K562 (cell line): ENCODE data around the gene ANAPC16. TPM values are rescaled to one million over a fixed set of nuclear protein-coding genes. Genes with fewer than 3 reads are reported as not detected.

ENCODE experiments used
- ATF4 ChIP-seq: fragments of 450-650 bp; formaldehyde crosslinking; IDR thresholded peaks from 2 replicates; pipeline ENCODE4 v1.4.0; 2022; ENCODE audit warnings: mild to moderate bottlenecking, moderate library complexity
- CCNT2 ChIP-seq: IDR thresholded peaks from 2 replicates; pipeline ENCODE4 v1.6.1; 2011; ENCODE audit warnings: borderline replicate concordance, low read depth, mild to moderate bottlenecking, moderate library complexity, mixed read lengths, low read length; ENCODE audit not compliant: insufficient read length; ENCODE audit errors: extremely low read depth
- CEBPZ ChIP-seq: fragments of 150-350 bp; IDR thresholded peaks from 2 replicates; pipeline ENCODE4 v1.6.1; 2014; ENCODE audit warnings: low read depth, mild to moderate bottlenecking, low read length, borderline replicate concordance
- ESRRB ChIP-seq: fragments of 250-450 bp; sonication (Bioruptor Pico); IDR thresholded peaks from 2 replicates; pipeline ENCODE4 v1.5.0; 2020; ENCODE audit warnings: mild to moderate bottlenecking, moderate library complexity, borderline replicate concordance
- ETS2 ChIP-seq: IDR thresholded peaks from 2 replicates; pipeline ENCODE4 v1.6.1; 2016; ENCODE audit warnings: borderline replicate concordance, missing genetic modification characterization, mild to moderate bottlenecking, moderate library complexity, missing compliant biosample characterization; ENCODE audit not compliant: poor library complexity, severe bottlenecking
- GTF2E2 ChIP-seq: fragments of 200-800 bp; sonication (Bioruptor generic); IDR thresholded peaks from 2 replicates; pipeline ENCODE4 v1.6.1; 2016; ENCODE audit warnings: missing genetic modification characterization, missing compliant biosample characterization
- HLTF ChIP-seq: fragments of 450-650 bp; IDR thresholded peaks from 2 replicates; pipeline ENCODE4 v1.6.1; 2016
- MITF ChIP-seq: IDR thresholded peaks from 2 replicates; pipeline ENCODE4 v1.6.1; 2014; ENCODE audit warnings: antibody characterized with exemption
- NCOA2 ChIP-seq, 2 experiments: fragments of 450-650 bp; IDR thresholded peaks; 2 replicates each; pipeline ENCODE4 v1.6.1; 2018; ENCODE audit warnings: mild to moderate bottlenecking in 2 of 2, moderate library complexity in 1 of 2; ENCODE audit not compliant: partially characterized antibody in 2 of 2
- NCOA6 ChIP-seq: fragments of 450-650 bp; IDR thresholded peaks from 2 replicates; pipeline ENCODE4 v1.6.1; 2017; ENCODE audit warnings: mild to moderate bottlenecking
- NFYB ChIP-seq: IDR thresholded peaks from 2 replicates; pipeline ENCODE4 v1.6.1; 2011; ENCODE audit warnings: mild to moderate bottlenecking, moderate library complexity; ENCODE audit not compliant: insufficient read length; ENCODE audit errors: extremely low read depth
- NONO ChIP-seq, 2 experiments: fragments of 200-400 bp in 1 of 2; fragments of 450-650 bp in 1 of 2; formaldehyde crosslinking in 1 of 2; IDR thresholded peaks; 2 replicates each; pipeline ENCODE4 v1.6.1; 2017; ENCODE audit warnings: low read depth in 2 of 2, mild to moderate bottlenecking in 2 of 2, moderate library complexity in 2 of 2, low read length in 1 of 2
- NR2C1 ChIP-seq, 2 experiments: fragments of 450-650 bp; IDR thresholded peaks; 2 replicates each; pipeline ENCODE4 v1.6.1; 2017; ENCODE audit warnings: mild to moderate bottlenecking in 2 of 2, antibody characterized with exemption in 1 of 2, inconsistent platforms in 1 of 2, missing compliant biosample characterization in 1 of 2, missing genetic modification characterization in 1 of 2
- POLR2G ChIP-seq: fragments of 200-400 bp; formaldehyde crosslinking; IDR thresholded peaks from 2 replicates; pipeline ENCODE4 v1.6.1; 2017; ENCODE audit warnings: low read depth, mild to moderate bottlenecking, antibody characterized with exemption, low read length, moderate library complexity
- RBM25 ChIP-seq: fragments of 200-400 bp; formaldehyde crosslinking; IDR thresholded peaks from 2 replicates; pipeline ENCODE4 v1.6.1; 2018; ENCODE audit warnings: low read length, low read depth, moderate library complexity; ENCODE audit not compliant: severe bottlenecking
- SREBF1 ChIP-seq: fragments of 150-350 bp; IDR thresholded peaks from 2 replicates; pipeline ENCODE4 v1.6.1; 2014; ENCODE audit warnings: antibody characterized with exemption, low read depth, low read length, borderline replicate concordance
- TEAD4 ChIP-seq, 2 experiments: sonication (generic) in 1 of 2; formaldehyde crosslinking in 1 of 2; IDR thresholded peaks; 2 replicates each; pipeline versions ENCODE4 v1.6.1 to v1.8.0; 2012 to 2022; ENCODE audit warnings: borderline replicate concordance in 1 of 2, inconsistent platforms in 1 of 2, low read length in 1 of 2, mild to moderate bottlenecking in 1 of 2, missing genetic modification reagents in 1 of 2
- YY1 ChIP-seq, 3 experiments: IDR thresholded peaks; 2 replicates each; pipeline ENCODE4 v1.6.1; 2011; ENCODE audit warnings: low read length in 2 of 3, mild to moderate bottlenecking in 2 of 3, moderate library complexity in 2 of 3, borderline replicate concordance in 1 of 3, control low read depth in 1 of 3, low read depth in 1 of 3; ENCODE audit not compliant: insufficient read depth in 3 of 3, insufficient replicate concordance in 2 of 3, control insufficient read depth in 1 of 3, insufficient read length in 1 of 3; ENCODE audit errors: extremely low read depth in 1 of 3
- ZFP36 ChIP-seq: fragments of 150-350 bp; IDR thresholded peaks from 2 replicates; pipeline ENCODE4 v1.6.1; 2018; ENCODE audit warnings: low read length, low read depth; ENCODE audit not compliant: partially characterized antibody
- ZNF324 ChIP-seq: fragments of 250-450 bp; sonication (Bioruptor Pico); IDR thresholded peaks from 2 replicates; pipeline ENCODE4 v1.4.0; 2020; ENCODE audit warnings: mild to moderate bottlenecking
- polyA plus RNA-seq, 8 experiments: library from polyadenylated mRNA; depleted of rRNA in 4 of 8; stranded (reverse) in 5 of 8; unstranded in 3 of 8; fragments of >200 nt; fragmentation: Nextera tagmentation in 2 of 8; fragmentation: Illumina TruSeq in 1 of 8; extraction: Ambion mirVana in 2 of 8; extraction: Trizol in 1 of 8; gene quantifications; 2 replicates each; pipeline versions ENCODE4 v1.2.1 to v1.2.3, GENCODE V29; 2011 to 2014; ENCODE audit warnings: inconsistent platforms in 1 of 8, missing spikeins in 1 of 8
- total RNA-seq, 7 experiments: library from RNA; depleted of rRNA in 6 of 7; stranded (reverse); fragments of >200 nt in 6 of 7; fragmentation: Illumina TruSeq in 2 of 7; extraction: Trizol in 2 of 7; gene quantifications; 2 replicates each; pipeline versions ENCODE4 v1.2.1 to v1.2.3, GENCODE V29; 2011 to 2021; ENCODE audit warnings: low replicate concordance in 1 of 7

Gene ANAPC16
- total and polyA plus RNA-seq, 9 of the 15 experiments (the other 6 are each of a cell fraction or from before 2014, with no cell fraction given) = 42.6 to 208 (median 108) TPM

GRCh38 chr10:72277996-72278667, 62.3 kb downstream of the ANAPC16 start (continued):
- TF ChIP-seq MITF (no peak), CCNT2 (no peak), GTF2E2 (tag) (no peak), ESRRB (no peak), SREBF1 (no peak), TEAD4 (IDR thresholded peaks at IDR 0.05; ENCODE audit: low read length) (no peak), TEAD4 (CRISPR knock-in tag; IDR thresholded peaks at IDR 0.05; ENCODE audit: borderline replicate concordance) (no peak), ATF4 (CRISPR knock-in tag) (no peak), NCOA2 (IDR thresholded peaks at IDR 0.05; ENCODE audit: partially characterized antibody in 2 of 2) (no peak), YY1 (IDR thresholded peaks at IDR 0.05; ENCODE audit: borderline replicate concordance in 1 of 3, control insufficient read depth in 1 of 3, extremely low read depth in 1 of 3, insufficient read depth in 3 of 3, insufficient read length in 1 of 3, insufficient replicate concordance in 2 of 3, low read depth in 1 of 3, low read length in 2 of 3) (no peak), POLR2G (peak; percentile 72), NCOA6 (no peak), ZNF324 (CRISPR knock-in tag) (no peak), RBM25 (peak; percentile 46), NONO (IDR thresholded peaks at IDR 0.05; ENCODE audit: low read depth in 2 of 2, low read length in 1 of 2) (peak in 1 of 2 experiments; percentile 45; a peak in 1 of 4 replicates), NR2C1 (IDR thresholded peaks at IDR 0.05) (no peak), NR2C1 (tag; IDR thresholded peaks at IDR 0.05) (peak; percentile 42; the same call in 1 of the 2 replicates), NFYB (no peak), HLTF (no peak), ZFP36 (peak; percentile 53), CEBPZ (no peak), ETS2 (no peak)
